Measurements from ENCODE around the gene ITGB7.

DNA sequence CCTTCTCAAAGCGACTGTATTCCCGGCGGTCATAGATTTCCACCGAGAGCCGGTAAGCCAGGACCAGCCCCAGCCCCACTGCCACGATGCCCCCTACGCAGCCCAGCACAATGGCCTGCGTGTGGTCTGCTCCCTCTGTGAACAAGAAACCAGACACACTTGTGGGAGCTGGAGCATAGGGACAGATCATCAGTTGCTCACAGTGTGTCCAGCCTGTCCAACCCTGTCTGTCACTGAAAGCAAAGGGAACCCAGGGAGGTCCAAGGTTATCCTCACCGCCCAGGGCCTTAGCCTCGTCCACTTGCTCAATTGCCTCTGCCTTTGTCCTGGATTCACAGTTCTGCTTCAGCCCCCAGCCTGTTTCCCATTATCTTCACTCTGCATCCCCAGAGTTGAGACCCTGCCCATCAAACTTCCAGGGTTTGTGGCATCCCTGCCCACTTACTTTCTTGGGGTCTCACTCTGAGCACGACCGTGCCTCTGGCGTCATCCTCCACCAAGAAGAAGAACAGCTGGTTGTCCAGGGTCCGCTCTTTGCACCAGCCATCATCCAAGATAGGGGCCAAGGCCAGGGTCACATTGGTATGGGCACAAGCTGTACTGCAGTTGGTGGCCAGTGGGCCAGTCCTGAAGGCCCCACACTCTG, 15.0 kb downstream of the ITGB7 start:
- TF ChIP-seq, protein P1, sequence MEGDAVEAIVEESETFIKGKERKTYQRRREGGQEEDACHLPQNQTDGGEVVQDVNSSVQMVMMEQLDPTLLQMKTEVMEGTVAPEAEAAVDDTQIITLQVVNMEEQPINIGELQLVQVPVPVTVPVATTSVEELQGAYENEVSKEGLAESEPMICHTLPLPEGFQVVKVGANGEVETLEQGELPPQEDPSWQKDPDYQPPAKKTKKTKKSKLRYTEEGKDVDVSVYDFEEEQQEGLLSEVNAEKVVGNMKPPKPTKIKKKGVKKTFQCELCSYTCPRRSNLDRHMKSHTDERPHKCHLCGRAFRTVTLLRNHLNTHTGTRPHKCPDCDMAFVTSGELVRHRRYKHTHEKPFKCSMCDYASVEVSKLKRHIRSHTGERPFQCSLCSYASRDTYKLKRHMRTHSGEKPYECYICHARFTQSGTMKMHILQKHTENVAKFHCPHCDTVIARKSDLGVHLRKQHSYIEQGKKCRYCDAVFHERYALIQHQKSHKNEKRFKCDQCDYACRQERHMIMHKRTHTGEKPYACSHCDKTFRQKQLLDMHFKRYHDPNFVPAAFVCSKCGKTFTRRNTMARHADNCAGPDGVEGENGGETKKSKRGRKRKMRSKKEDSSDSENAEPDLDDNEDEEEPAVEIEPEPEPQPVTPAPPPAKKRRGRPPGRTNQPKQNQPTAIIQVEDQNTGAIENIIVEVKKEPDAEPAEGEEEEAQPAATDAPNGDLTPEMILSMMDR (conservative IDR thresholded peaks at IDR 0.05; ENCODE audit: low read depth, low read length), result no peak
- TF ChIP-seq RAD21 (IDR thresholded peaks at IDR 0.05; ENCODE audit: low read length), result no peak
- TF ChIP-seq NFE2L2 (IDR thresholded peaks at IDR 0.05; ENCODE audit: low read depth, low read length), result no peak
- TF ChIP-seq POLR2A (IDR thresholded peaks at IDR 0.05; ENCODE audit: low read depth, low read length), result no peak
- TF ChIP-seq RCOR1 (IDR thresholded peaks at IDR 0.05; ENCODE audit: insufficient replicate concordance, low read length), result no peak
- TF ChIP-seq SMC3 (IDR thresholded peaks at IDR 0.05; ENCODE audit: low read depth, low read length), result no peak
- TF ChIP-seq MAFK (IDR thresholded peaks at IDR 0.05; ENCODE audit: low read depth, low read length), result no peak
